GM21360 (cell line): ENCODE results near the gene KLHL12.

Source experiments
- ATAC-seq: cut with Tn5 transposase; IDR thresholded peaks from one replicate; pipeline ENCODE4 v1.9.1; 2021; ENCODE audit warnings: mild to moderate bottlenecking, moderate library complexity; ENCODE audit not compliant: unreplicated experiment

The KLHL12 gene

GRCh38 chr1:202926581-202927491, at the start of gene KLHL12:
KLHL12 (minus strand) TSS chr1:202927234; CDS start chr1:202925162, 2,072 bp downstream.
- peak; percentile 92 for ATAC-seq

GRCh38 chr1:202976633-202977032, 49.6 kb upstream of the KLHL12 start:
- ATAC-seq, result no peak

- ATAC-seq, result no peak
Measured at GRCh38 chr1:202974856-202975255, 47.8 kb upstream of the KLHL12 start.

DNA sequence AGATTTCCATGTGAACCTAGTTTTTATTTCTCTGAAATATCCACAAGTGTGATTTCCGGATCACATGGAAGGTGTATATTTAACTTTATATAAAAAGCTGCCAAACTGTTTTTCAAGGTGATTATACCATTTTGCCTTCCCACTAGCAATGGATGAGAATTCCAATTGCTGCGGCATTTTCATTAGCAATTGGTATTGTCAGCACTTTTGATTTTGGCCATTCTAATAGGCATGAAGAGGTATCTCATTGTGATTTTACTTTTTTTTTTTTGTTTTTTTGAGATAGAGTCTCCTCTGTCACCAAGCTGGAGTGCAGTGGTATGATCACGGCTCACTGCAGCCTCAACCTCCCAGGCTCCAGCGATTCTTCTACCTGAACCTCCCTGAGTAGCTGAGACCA, 45.0 kb upstream of the KLHL12 start:
- ATAC-seq, result no peak

DNA sequence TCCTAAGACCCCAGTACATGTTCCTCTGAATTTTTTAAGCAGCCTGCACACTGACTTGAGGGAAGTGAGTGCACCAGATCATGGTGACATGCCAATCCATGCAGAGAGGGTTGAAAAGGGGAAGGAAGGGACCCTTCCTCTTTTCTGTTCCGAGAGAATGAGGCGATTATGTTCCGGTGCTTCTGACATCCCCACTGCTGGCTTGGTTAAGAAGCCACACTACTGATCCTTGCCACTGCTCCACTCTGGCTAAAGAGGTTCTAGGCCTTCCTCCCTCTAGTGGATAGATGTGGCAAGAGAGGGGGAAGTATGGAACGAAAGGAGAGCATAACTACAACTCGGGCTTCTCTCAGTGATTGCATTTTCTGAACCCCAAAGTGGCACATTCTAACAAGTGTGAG, 41.9 kb upstream of the KLHL12 start:
- peak; percentile 42 for ATAC-seq

- no peak for ATAC-seq
Measured at GRCh38 chr1:202968351-202968750, 41.3 kb upstream of the KLHL12 start.

- ATAC-seq, result no peak
Measured at GRCh38 chr1:202967684-202968281, 40.7 kb upstream of the KLHL12 start.

- ATAC-seq, result no peak
Measured at GRCh38 chr1:202966006-202966898, 39.2 kb upstream of the KLHL12 start.

DNA sequence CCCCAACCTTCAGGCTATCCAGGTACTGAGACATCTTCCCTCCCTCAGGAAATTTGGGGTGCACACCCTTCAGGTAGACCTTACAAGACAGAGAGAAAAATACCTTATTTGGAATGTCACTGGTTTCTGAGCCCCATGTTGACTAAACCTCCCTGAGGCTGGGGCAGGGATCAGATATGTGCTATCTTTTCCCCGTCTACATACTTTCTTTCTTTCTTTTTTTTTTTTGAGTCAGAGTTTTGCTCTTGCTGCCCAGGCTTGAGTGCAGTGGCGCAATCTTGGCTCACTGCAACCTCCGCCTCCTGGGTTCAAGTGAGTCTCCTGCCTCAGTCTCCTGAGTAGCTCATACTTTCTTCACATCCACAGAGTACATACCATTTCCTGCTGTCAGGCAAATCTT, 38.4 kb upstream of the KLHL12 start:
- ATAC-seq, result no peak

DNA sequence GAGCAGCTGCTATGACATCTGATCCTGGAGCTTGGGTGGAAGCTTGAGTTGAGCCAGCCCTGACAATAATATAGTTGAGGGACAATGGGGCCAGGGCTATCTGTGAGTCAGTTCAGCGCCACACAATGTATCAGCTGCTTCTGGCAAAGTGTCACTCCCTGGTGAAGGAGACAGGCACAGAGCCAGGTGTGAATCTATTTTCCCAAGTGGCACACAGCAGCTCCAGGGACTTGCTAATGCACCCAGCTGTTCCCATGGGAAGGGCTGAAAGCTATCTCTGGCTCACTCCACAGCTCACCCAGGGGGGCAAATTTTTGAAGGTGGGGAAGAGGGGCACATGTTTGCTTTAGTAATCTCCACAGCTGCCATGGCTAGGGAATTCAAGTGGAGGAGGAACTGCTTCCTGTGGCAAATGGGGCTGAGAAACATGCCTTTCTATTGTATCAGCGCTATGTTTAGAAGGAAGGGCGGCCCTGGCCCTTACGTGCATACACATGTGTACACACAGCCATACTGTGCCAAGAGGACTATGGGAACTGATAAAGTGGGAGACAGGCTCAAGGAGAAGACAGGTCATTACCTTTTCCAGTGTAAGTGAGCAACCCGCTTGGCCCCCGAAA, 37.9 kb upstream of the KLHL12 start:
- ATAC-seq, result no peak

- no peak for ATAC-seq
Measured at GRCh38 chr1:202961220-202961880, 34.3 kb upstream of the KLHL12 start.

DNA sequence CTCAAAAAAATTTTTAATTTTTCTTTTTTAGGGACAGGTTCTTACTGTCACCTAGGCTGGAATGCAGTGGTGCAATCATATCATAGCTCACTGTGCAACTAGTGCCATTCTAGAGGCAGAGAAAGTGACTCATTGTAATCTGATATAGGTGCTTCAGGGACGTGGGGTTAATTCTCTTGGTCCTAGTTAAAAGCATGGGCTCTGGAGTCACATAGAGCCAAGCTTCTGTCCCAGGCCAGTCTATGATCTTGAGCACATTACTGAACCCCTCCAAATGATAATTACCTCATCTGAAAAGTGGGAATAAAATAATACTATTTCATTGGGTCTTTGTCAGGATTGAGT, 32.2 kb upstream of the KLHL12 start:
- ATAC-seq, result no peak

DNA sequence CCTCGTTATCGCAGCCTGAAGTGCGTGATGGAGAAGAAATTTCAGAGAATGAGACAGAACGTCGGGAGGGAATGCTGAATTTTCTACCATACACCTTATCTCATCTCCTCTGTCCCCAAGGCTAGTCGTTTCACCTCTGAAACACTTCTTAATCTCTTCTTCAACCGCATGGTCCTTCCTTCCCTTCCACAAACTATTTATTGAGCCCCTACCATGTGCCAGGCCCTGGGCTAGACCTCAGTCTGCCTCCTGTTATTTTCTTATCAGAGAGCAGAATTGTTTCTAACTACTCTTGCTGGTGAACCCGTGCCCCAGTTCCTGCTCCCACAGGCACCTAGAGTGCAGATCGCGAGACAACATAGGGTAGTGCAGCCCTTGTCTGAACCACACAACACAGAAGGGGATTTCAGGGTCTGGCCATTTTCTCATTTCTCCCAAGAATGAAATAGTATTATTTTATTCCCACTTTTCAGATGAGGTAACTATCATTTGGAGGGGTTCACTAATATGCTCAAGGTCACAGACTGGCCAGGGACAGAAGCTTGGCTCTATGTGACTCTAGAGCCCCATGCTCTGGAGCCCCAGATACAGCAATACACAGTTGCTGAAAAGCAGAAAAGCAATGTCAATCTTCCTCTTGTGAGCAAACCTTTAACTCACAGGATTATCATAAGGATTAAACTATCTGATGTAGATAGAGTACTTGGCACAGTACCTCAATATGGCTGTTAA, 31.7 kb upstream of the KLHL12 start:
- no peak for ATAC-seq

DNA sequence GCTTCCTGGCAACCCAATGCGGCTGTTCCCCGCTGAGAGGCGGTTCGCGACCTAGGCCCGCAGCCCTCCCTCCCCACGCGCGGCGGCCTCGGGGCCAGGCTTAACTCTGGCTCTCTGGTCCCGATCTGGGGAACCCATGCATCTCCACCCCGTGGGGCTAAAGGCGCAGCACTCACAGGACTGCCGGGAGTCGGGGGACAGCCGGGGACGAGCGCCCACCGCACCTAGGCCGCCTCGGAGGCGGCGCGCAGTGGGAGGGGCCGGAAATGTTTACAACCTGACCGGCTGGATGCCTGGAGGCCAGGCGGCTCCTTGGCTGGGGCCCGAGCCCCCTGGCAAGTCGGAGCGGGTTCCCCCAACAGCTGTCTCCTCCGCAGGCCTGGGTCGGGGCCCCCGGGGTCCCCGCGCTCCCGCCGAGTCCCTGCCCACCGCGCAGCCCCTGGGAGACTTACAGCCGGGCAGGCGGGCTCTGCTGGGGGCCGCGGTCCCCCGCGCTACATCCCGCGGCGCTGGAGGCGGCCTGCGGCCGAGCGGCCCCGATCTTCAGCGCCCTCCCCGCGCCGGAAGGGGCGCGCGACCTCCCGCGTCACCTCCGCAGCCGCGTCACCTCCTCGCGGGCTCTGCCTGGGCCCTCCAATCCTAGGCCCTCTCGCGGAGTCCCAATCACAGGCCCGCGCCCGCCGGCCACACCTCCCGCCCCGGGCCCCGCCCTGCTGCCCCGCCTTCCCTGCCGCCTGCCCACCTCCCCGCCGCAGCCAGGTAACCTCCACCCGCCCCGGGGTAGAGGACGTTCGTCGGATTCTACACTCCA, 30.9 kb upstream of the KLHL12 start, which contains the start of gene ADIPOR1:
TSS of gene ADIPOR1 (minus strand) at position 580 of the 811 bp plus-strand sequence. CDS start 7,242 bp downstream, outside the sequence.
- peak; percentile 97 for ATAC-seq

DNA sequence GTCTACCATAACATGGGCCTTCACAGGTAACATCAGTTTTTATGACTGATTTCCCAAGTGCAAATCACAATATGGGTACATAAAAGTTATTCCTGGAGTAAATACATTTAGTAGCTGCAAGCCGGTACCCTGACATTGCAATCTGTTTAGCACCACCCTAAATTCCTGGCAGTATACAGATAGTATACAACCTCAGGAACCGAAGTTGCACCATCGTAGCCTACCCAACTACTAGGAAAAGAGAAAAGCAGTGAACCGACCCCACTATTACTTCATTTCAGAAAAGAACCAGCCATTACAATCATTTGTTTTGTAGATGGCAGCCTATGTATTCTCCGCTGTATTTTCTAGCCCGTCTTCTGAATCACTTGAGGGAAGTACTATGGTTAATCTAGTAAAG, 29.9 kb upstream of the KLHL12 start:
- no peak for ATAC-seq

- ATAC-seq, result no peak
Measured at GRCh38 chr1:202954057-202954745, 27.2 kb upstream of the KLHL12 start.

GRCh38 chr1:202953392-202953791, 26.4 kb upstream of the KLHL12 start:
- ATAC-seq, result no peak

GRCh38 chr1:202952818-202953217, 25.8 kb upstream of the KLHL12 start:
- ATAC-seq, result no peak
